Stimulated activated CD8-positive, alpha-beta memory T cell treated with anti-CD3 and anti-CD28 coated beads, Interleukin-15, amount 100 ng/mL, for 1 hour (primary cell): ENCODE measurements around the gene RMND5B.
"Not testable (repeated sequence)": the region's sequence is repeated elsewhere in the genome, so short reads cannot be mapped to it uniquely, and the experiment has no call there.

Experiments used
- DNase-seq: peaks from one replicate; pipeline ENCODE4 v3.0.0-alpha.2; 2020; ENCODE audit warnings: low read depth

The RMND5B gene

DNA sequence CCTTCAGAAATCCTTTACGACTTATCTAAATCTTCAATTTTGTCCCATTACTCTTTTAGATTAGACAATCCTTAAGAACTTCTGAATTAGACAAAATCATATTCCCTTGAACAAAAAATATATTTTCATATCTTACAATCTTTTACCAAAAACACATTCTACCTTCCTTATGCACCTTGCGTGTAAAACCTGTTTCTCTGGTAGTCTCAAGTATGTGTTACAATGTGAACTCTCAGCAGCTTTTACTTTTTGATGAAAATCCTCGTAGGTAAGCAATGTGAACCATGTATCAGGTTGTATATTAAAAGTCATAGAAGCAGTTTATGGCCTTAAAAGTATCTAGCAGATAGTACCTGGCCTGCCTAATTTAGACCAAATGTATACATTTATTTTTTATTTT is 43.6 kb downstream of the RMND5B start:
- DNase-seq, result no peak

DNA sequence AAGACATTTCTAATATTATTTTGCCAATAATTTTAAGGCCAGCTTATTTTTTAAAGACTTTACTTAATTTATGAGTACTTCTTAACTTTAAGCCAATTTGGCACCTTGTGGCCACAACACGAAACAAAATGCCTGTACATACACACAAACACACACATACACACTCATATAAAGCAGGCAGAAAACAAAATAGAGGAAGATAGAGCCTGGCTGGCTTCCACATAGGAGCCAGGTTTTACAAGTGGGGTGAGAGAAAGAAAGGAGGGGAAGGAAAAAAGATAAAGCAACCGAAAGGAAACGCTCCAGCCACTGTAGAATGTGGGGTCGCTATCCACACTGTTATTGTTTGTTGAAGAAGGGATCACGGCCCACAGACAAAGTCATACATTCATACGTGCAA is 46.0 kb downstream of the RMND5B start:
- no peak for DNase-seq

DNA sequence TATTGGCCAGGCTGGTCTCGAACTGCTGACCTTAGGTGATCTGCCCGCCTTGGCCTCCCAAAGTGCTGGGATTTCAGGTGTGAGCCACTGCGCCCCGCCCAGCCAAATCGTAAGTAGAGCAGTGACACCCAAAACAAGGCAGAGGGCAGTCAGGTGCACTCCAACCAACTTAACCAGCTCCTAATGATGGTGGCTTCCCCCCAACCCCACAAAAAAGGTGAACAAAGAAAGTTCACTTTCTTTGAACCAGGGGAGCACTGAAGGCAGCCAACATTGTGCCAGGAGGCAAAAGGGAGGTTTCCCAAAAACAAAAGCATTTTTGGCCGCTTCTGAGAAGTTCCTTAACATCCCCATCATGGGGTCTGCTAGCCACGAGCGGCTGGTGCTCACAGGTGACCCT is 46.8 kb downstream of the RMND5B start:
- no peak for DNase-seq

DNA sequence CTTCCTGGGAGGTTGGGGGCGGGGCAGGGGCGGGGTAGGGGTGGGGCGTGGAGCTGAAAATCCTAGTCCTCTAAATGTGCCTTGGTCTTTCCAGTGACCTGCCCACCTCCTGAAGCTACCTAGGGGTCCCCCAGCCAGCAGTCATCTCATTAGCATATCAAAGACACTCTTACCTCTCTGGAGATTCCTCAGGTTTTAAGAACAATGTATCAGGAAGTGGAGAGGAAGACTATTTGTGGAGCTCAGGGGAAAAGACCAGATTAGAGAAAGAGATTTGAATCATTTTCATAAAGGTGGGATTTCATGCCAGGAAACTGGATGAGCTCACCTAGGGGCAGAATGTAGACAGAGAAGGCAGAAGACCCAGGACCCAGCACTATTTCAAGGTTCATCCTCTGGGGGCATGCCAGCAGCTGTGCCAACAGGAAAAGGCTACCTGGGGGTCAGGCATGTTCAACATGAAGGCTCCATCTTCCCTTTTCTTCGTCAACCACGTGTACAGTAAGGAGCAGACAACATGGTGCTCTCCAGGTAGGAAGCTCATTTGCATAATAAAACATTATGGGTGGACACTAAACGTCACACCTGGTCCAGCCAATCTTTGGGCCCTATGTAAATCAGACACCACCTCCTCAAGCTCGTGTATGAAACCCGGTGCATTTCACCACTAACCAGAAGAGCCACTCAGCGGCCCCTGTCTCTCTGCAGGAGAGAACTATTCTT is 49.5 kb downstream of the RMND5B start:
- DNase-seq, result no peak

GRCh38 chr5:178182158-178182876 is 51.5 kb downstream of the RMND5B start:
- no peak for DNase-seq

DNA sequence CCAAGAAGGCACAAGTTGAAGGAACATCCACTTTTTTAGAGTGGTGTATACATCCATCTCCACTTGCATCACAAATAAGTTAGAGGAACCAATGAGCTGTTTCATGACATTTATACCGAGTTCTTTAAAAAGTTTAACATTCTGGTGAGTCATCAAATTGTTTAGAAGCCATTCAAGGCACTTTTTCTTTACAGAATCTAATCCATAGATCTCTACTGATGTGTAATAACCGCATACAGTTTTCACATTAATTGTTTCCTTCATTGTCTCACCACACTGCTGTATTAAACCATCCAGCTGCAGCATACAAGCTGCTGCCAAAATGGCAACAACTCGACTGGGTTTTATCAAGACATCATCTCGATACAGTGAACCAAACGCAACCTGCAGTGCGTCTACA is 55.6 kb downstream of the RMND5B start:
- no peak for DNase-seq

DNA sequence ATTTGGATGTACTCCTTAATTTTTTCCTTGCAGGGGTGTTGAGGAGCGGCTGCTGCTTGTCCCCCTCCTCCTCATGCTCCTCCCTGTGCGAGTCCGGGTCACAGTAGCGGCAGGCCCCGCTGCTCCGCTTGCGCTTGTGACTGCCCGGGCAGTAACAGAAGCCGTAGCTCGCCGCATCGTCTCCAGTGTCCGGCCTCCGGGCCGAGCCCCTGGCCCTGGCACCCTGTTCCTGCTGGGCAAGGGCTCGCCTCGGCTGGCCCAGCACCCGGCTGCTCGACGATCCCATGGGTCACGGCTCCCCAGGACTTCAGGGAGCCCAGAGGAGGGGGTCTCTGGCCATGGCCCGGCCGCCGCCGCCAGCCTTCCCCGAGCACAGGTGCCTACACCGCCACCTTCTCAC is 56.2 kb downstream of the RMND5B start, which contains the start of gene GMCL2:
Gene GMCL2 (minus strand): TSS at position 358 of the 400 bp plus-strand sequence. CDS start 72 bp downstream, at position 286.
- DNase-seq, result no peak

- no peak for DNase-seq
Measured at GRCh38 chr5:178189433-178189832, 58.6 kb downstream of the RMND5B start.

DNA sequence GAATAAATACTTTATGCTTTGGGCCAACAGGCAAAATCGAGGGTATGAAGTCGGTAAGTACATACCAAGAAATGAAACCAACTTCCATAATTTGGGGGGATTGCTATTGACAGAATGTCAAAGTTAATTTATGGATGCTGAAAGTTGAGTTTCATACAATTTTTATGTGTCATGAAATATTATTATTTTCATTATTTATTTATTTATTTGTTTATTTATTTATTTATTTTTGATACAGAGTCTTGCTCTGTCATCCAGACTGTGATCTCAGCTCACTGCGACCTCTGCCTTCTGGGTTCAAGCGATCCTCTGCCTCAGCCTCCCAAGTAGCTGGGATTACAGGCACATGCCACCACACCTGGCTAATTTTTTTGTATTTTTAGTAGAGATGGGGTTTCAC is 60.8 kb downstream of the RMND5B start:
- no peak for DNase-seq

GRCh38 chr5:178192244-178192643 is 61.4 kb downstream of the RMND5B start:
- no peak for DNase-seq

- no peak for DNase-seq
Measured at GRCh38 chr5:178192787-178193186, 62.0 kb downstream of the RMND5B start.

GRCh38 chr5:178193251-178193809 is 62.5 kb downstream of the RMND5B start:
- no peak for DNase-seq

DNA sequence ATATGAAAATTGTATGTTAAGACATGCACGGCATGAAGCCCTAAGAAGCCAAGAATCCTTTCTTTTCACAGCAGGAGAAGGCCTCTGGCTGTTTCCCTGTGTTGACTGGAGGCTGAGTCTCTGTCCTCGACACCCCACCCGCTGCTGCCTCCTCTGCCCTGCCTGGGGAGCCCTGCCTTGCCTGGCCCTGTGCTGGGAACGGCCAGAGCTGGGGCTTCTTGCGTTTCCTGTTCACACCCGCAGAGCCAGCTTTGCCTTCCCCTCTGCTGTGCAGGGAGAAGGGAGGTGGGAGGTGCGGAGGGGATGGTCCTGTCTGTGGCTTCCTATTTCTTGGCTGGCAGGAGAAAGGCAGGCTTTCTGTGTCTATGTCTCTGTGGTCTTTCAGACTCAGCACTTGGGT is 63.2 kb downstream of the RMND5B start:
- no peak for DNase-seq

GRCh38 chr5:178196281-178196812 is 65.5 kb downstream of the RMND5B start:
- DNase-seq, result no peak

GRCh38 chr5:178196986-178197385 is 66.2 kb downstream of the RMND5B start:
- DNase-seq, result no peak

GRCh38 chr5:178198151-178198550 is 67.3 kb downstream of the RMND5B start:
- DNase-seq, result not testable (repeated sequence)

GRCh38 chr5:178198706-178199105 is 67.9 kb downstream of the RMND5B start:
- no peak for DNase-seq

DNA sequence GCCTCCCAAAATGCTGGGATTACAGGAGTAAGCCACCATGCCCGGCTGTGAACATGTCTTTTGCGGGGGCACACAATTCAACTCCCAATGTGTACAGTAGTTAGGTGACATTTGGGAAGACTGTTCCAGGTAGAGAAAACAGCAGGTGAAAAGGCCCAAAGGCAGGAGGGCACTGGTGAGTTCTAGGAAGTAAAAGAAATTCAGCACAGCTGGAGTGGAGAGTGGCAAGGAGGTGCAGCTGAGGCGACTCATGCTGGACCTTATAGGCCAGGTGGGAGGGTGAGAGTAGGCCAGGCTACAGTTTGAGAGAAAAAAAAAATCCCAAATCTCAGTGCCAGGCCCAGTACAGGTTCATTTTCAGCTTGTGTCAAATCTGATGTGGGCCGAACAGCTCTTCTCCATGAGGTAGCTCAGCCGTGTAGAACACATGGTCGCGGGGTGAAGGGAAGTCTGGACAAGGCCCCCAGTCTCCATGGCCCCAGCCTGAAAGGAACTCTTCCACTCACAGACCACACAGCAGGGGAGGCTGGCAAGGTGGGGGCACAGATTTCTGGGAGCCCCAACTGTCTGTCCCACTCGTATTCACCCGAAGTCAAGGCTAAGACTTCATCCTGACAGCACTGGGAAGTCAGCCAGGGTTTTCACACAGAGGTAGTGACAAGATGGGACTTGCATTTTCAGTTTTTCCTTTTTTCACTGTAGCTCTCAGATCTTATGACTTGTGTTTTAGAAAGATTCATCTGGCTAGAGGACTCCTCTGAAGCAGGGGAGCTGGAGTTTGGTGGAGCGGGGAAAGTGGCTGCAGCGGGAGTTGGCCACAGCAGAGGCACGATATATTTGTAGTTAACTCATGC is 69.0 kb downstream of the RMND5B start:
- DNase-seq, result no peak
